ENCODE results near the gene ZBED1.
"Not testable (repeated sequence)": the region's sequence is repeated elsewhere in the genome, so short reads cannot be mapped to it uniquely, and the experiment has no call there.

ZBED1 gene

DNA sequence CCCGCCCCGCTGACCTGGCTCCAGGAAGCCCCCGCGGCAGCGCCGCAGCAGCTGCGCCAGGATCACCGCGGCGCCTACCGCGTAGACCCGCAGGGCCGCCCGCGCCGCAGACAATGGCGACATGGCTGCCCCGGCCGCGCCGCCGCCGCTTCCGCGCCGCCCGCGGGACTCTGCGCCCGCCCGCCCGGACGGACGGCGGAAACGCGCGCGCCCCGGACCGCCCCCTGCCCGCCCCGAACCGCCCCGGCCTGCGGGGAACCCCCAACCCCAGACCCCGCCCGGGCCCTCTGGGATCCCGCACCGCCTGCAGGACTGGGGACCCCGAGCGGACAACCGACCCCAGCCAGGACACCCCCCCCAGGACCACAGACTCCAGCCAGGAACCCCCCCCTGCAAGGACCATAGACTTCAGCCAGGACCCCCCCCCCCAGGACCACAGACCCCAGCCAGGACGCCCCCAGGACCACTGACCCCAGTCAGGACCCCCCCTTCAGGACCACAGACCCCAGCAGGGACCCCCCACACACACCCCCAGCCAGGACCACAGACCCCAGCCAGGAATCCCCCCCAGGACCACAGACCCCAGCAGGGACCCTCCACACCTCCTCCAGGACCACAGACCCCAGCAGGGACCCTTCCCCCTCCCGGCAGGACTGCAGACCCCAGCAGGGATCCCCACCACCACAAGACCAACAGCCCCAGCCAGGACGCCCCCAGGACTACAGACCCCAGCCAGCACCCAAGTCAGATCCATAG is at the start of gene ZBED1, which contains the start of gene DHRSX:
ZBED1 (minus strand) TSS at position 174 of the 756 bp plus-strand sequence. CDS start 10,257 bp downstream, outside the sequence.
DHRSX (minus strand) TSS at position 174 of the 756 bp plus-strand sequence; CDS start at position 123, 51 bp downstream.
- DNase-seq (ENCODE audit: low spot score): peak; percentile 60

DNA sequence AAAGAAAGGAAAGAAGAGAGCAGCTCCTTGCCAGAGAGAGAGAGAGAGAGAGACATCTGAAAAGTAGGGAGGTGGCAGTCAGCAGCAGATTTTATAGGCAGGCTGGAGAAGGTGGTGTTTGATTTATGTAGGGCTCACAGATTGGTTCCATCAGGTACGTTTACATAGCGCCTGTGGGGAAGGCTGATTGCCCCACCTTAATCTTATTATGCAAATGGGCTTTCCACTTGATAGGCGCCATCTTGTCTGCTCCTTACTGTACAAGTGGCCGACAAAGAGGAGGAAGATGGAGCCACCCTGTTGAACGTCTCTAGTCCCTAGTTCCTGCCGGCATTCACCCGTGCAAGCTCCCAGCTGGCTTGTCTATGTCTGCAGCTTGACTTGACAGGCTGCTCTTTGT is 49.1 kb upstream of the ZBED1 start:
- no peak for DNase-seq (ENCODE audit: low spot score)

DNA sequence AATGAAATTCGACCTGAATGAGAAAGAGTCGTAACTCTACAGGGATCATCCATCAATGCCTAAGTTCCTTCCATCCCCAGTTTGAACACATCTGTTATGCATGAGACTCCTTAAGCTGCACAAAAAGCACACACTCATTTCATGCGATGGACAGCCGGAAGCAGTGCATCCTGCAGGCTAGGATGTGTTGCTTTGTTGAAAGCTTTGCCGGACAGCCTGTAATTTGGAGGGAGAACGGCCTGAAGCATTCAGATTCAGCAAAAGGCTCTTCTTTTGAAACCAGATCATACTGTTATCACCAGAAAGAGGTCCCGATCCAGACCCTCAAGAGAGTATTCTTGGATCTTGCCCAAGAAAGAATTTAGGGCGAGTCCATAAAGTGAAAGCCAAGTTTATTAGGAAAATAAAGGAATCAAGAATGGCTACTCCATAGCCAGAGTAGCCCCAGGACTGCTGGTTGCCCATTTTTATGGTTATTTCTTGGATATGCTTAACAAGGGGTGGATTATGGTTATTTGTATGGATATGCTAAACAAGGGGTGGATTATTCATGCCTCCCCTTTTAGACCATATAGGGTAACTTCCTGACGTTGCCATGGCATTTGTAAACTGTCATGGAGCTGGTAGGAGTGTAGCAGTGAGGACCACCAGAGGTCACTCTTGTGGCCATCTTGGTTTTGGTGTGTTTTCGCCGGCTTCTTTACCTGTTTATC is 48.1 kb upstream of the ZBED1 start:
- DNase-seq (ENCODE audit: low spot score): no peak

DNA sequence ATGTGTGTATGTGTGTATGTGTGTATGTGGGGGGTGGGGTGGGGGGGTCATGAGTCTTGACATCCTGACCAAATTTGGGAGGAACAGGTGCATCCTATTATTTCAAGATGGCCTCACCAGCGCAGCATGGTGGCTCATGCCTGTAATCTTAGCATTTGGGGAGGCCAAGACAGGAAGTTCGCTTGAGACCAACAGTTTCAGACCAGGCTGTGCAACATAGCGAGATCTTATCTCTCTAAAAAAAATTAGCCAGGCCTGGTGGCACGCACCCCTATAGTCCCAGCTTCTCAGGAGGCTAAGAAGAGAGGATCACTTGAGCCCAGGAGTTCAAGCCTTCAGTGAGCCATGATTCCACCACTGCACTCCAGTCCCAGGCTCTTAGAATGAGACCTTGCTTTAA is 47.0 kb upstream of the ZBED1 start:
- no peak for DNase-seq (ENCODE audit: low spot score)

DNA sequence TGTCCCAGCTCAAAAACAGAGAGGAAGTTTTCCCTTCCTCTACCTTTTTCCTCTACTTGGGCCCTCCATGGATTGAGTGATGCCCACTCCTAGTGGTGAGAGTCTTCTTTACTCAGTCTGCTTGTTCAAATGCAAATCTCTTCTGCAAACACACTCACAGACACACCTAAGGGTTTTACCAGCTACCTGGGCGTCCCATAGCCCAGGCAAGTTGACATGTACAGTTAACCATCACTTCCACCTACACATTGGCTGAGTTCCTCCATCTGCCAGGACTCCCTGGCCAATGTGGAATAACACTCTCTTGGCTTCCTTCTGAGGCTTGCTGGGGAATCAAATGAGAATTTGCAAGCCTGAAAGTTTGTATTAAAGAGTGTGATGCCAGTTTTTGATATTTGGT is 45.7 kb upstream of the ZBED1 start:
- DNase-seq (ENCODE audit: low spot score): no peak

DNA sequence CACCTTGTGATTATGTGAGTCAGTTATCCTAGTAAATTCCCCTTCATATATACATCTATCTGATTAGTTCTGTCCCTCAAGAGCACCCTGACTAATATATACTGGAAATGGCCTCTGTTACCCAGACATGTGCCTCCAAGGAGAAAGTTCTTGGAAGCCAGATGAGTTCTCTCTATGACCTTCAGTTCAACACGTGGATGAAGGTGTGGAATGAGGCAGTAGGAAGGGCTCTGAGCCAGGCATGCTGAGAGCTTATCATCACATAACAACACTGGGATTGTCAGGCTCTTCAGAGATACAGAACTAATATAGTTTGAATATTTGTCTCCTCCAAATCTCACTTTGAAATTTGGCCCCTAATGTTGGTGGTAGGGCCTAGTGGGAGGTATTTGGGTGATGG is 44.4 kb upstream of the ZBED1 start:
- no peak for DNase-seq (ENCODE audit: low spot score)

DNA sequence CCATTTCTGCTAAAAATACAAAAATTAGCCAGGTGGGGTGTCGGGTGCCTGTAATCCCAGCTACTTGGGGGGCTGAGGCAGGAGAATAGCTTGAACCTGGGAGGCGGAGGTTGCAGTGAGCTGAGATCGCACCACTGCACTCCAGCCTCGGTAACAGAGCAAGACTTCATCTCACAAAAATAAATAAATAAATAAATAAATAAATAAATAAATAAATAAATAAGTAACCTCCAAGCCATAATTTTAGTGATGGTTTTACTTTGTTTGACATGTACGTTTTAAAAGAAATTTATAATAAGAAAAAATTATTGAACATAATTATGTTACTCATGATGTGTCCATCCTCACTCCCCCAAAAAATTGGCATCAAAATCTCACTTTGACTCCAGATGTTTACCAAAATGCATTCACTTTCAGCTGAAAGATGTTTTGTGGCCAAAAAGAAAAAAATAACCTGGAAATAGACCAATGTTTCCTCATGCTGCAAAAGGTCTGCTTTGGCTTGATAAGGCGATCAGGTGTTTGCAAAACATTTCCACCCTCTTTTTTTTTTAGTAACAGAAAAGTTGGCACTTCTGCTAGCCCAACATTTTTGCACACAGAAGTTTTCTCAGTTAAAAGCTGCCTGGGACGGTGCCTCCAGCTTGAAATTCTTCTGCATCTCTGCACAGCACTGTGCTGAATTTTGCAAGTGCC is 42.2 kb upstream of the ZBED1 start:
- DNase-seq (ENCODE audit: low spot score): no peak

DNA sequence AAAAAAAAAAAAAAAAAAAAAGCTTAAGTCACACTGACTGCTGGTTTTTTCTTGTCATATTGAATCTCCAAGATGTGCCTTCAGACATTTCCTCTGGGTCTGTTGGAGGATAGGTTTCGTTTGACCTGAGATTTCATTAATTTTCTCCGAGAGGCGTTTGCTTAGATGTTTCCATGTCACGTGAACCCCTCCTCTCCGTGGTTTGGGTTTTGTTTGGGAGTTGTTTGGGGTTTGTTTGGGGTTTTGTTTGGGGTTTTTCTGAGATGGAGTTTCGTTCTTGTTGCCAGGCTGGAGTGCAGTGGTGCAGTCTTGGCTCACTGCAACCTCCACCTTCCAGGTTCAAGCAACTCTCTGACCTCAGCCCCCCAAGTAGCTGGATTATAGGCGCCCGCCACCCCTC is 40.8 kb upstream of the ZBED1 start:
- DNase-seq (ENCODE audit: low spot score): no peak

DNA sequence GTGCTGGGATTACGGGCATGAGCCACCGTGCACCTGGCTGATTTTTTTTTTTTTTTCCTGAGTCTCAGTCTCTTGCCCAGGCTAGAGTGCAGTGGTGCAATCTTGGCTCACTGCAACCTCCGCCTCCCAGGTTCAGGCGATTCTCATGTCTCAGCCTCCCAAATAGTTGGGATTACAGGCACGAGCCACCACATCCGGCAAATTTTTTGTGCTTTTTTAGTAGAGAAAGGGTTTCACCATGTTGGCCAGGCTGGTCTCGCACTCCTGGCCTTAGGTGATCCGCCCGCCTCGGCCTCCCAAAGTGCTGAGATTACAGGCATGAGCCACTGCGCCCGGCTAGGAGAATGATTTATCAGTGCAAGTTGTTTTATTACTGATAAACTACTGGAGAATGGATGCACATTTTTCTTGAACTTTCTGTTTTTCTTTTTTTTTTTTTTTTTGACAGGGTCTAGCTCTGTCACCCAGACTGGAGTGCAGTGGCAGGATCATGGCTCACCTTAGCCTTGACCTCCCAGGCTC is 39.7 kb upstream of the ZBED1 start:
- no peak for DNase-seq (ENCODE audit: low spot score)

DNA sequence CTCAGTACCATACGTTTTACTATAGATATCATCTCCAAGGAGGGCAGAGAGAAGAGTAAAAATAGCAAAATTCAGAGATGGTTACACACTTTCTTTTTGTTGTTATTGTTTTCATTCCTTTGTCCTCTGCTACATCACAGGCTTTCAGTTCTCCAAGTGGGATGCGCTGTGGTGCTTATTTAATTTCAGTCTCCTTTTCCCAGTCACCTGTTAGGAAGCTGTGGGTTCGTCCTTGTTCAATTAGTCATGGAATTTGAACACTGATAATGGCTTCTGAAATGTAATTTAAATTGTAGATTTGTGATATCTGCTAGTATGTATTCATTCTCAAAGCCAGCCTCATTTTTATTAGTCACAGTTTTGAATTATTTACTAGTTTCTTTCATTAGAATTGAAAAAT is 38.8 kb upstream of the ZBED1 start:
- no peak for DNase-seq (ENCODE audit: low spot score)

DNA sequence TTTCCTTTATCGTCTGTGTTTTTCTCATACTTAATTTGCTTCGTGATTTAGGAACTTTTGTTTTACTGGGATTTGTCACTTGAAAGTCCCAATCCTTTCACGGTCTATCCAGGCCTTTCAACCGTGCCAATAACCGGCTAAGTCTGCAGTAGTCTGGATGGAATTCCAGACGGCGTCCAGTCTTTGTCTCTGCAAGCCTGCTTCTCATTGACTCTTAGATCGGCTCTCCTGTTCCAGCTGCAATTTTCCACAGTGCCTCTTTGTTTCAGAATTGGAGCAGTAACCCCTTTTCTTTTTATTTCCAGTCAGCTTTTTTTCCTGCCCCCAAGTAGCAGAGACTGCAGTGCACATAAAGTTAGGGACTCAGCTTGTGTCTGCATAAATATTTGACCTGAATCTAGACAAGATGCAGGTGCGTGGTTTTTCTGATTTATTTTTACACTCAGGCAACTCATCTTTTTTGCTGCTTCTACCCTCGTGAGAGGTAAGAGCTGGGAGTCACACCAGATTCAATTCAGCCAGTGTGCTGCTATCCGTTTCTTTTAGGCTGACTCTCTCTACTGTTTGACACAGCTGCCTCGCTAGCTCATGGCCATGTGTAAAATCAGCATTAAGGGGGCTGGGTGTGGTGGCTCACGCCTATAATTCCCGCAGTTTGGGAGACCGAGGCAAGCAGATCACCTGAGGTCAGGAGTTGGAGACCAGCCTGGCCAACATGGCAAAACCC is 37.4 kb upstream of the ZBED1 start:
- no peak for DNase-seq (ENCODE audit: low spot score)

DNA sequence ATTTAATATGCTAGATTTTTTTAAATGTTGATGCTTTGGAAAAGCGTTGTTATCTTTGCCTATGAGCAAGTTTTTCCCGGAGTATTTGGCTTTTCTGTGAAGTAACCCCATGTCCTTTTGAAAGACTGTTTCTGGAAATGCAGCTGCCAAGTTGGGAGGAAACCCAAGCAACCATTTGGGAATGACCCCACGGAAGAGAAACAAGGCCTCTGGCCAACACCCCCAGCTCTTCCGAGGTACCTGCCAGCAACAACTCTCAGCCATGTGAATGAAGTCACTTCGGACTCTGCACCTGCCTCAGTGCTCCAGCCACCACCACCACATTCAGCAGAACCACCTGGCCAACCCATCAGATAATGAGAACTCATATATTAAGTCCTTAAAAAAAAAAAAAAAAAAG is 36.2 kb upstream of the ZBED1 start:
- no peak for DNase-seq (ENCODE audit: low spot score)

DNA sequence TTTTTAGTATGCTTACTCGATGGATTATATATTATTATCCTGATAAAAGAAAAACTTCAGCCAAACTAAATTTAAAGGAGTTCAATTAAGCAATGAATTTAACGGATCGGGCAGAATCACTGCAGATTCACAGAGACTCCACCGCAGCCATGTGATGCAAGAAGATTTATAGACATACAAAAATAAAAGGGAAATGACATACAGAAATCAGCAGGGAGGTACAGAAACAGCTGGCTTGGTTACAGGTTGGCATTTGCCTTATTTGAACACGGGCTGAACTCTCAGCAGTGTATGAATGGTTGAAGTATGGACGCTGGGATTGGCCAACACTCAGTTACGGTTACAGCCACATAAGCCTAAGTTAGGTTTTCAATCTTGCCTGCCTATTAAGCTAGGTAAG is 35.4 kb upstream of the ZBED1 start:
- no peak for DNase-seq (ENCODE audit: low spot score)

DNA sequence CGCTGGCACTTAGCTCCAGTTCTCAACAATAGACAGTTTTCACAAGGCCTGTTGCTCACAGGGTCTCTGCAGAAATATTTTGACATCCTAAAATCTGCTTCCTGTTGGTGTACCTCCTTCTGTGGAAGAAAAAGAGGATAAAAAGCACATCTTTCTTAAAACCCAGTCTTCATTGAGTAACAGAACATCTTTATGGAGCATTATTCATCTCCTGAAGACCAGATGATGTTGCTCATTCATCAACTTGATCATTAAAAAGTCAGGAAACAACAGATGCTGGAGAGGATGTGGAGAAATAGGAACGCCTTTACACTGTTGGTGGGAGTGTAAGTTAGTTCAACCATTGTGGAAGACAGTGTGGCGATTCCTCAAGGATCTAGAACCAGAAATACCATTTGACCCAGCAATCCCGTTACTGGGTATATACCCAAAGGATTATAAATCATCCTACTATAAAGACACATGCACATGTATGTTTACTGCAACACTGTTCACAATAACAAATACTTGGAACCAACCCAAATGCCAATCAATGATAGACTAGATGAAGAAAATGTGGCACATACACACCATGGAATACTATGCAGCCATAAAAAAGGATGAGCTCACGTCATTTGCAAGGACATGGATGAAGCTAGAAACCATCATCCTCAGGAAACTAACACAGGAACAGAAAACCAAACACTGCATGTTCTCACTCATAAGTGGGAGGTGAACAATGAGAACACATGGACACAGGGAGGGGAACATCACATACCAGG is 33.7 kb upstream of the ZBED1 start:
- not testable (repeated sequence) for DNase-seq (ENCODE audit: low spot score)

DNA sequence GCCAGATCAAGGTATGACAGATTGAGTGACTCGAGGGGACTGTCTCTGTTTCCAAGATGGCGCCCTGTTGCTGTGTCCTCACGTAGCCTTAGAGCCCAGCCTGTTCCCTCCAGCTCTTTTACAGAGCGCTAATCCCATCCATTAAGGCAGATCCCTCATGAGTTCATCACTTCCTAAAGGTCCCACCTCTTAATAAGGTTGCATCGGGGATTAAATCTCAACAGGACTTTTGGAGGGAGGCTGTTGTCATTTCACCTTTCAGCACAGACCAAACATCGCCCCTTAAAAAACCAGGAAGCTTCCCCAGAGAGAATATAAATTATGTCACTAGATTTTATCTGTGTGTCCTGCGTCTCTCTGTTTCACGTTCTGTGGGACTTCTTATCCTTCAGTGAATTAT is 32.6 kb upstream of the ZBED1 start:
- no peak for DNase-seq (ENCODE audit: low spot score)

DNA sequence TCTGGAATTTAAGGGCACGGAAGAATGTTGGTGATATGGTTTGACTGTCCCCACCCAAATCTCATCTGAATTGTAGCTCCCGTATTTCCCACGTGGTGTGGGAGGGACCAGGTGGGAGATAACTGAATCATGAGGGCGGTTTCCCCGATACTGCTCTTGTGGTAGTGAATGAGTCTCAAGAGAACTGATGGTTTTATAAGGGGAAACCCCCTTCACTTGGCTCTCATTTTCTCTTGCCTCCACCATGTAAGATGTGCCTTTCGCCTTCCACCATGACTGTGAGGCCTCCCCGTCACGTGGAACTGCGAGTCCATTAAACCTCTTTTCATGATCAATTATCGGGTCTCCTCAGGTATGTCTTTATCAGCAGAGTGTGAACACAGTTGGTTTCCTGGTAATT is 25.6 kb upstream of the ZBED1 start:
- no peak for DNase-seq (ENCODE audit: low spot score)

DNA sequence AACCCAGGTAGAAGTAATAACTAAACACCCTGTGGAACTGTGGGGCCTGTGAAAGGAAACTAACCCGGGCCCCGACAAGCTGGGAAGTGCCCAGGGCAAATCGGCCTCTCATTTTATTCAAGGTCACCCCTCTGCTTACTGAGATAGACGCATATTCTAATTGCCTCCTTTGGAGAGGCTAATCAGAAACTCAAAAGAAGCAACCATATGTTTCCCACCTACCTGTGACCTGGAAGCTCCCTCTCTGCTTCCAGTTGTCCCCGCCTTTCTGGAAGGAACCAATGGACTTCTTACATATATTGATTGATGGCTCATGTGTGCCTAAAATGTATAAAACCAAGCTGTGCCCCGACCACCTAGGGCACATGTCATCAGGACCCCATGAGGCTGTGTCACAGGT is 23.1 kb upstream of the ZBED1 start:
- no peak for DNase-seq (ENCODE audit: low spot score)

DNA sequence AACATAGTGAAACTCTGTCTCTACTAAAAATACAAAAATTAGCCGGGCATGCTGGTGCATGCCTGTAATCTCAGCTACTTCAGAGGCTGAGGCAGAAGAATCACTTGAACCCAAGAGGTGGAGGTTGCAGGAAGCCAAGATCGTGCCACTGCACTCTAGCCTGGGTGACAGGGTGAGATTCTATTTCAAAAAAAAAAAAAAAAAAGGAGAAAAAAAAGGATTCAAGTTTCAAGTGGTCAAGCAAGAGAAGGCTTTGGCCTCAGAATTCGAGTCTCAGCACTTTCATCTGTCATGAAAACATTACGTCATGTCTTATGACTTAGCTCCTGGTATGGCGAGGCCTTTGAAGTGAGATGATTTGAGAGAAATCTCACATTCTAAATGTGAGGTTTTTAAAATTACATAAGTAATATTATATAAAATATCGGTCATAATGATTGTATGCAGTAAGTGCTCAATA is 21.2 kb upstream of the ZBED1 start:
- DNase-seq (ENCODE audit: low spot score): no peak

DNA sequence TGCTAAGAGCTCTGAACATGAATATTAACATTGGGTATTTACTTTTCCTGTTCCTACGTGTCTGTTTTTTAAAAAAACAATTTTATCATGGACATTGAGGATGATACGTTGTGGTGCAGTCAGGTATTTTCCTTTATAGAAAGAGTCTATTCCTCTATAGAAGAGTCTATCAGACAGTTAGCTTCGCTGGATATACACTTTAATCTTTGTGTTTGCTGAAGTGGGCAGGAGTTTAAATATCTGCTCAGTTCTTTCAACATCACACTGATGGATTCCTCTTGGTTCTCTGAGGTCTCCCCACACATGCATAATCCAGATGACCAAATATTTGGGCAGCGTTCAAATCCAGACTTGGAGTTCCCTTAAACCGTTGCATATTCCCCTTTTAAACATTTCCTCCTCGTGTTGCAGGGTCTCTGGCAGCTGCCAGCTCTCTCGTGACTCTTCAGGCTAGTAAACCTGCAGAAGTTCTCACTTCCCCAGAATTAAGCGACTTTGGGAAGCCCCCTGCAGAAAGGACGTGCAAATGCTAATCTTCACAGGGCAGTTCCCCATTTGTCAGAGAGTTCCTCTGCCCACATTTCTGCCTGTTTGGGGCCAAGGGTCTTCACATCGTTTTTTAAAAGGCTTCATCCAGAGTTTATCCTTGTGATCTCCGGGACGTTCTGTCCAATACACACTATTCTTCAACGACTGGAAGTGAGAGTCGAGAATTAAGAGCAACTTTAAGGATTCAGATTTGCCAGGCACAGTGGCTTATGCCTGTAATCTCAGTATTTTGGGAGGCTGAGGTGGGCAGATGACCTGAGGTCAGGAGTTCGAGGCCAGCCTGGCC is 20.5 kb upstream of the ZBED1 start:
- no peak for DNase-seq (ENCODE audit: low spot score)

DNA sequence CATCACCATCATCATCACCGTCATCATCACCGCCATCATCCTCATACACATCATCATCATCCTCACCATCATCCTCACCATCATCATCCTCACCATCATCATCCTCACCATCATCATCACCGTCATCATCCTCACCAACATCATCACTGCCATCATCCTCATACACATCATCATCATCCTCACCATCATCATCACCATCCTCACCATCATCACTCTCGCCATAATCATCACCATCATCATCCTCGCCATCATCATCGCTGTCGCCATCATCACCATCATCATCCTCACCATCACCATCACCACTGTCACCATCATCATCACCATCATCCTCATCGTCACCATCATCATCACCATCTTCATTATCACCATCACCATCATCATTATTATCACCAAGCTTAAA is 19.8 kb upstream of the ZBED1 start:
- no peak for DNase-seq (ENCODE audit: low spot score)
